ENCODE data around the gene PIK3C3. TPM values are rescaled to one million over a fixed set of nuclear protein-coding genes. Genes with fewer than 3 reads are reported as not detected.
"Not testable (repeated sequence)": the region's sequence is repeated elsewhere in the genome, so short reads cannot be mapped to it uniquely, and the experiment has no call there.

PIK3C3 gene
- total RNA-seq, 1 donor from 2014 or later = 17.5 TPM

GRCh38 chr18:41965634-41966255 is 10.7 kb downstream of the PIK3C3 start:
- no peak for ATAC-seq
- no peak for DNase-seq (ENCODE audit: low spot score)

GRCh38 chr18:41966943-41967342 is 11.9 kb downstream of the PIK3C3 start:
- no peak for ATAC-seq
- no peak for DNase-seq (ENCODE audit: low spot score)

GRCh38 chr18:41967680-41968079 is 12.6 kb downstream of the PIK3C3 start:
- ATAC-seq (no peak), DNase-seq (ENCODE audit: low spot score) (no peak)

GRCh38 chr18:41969881-41970280 is 14.8 kb downstream of the PIK3C3 start:
- no peak for ATAC-seq

GRCh38 chr18:41972067-41972925 is 17.3 kb downstream of the PIK3C3 start:
- no peak for DNase-seq (ENCODE audit: low spot score)

More at GRCh38 chr18:41969881-41970280, 14.8 kb downstream of the PIK3C3 start:
- no peak for DNase-seq (ENCODE audit: low spot score)

GRCh38 chr18:41973983-41974382 is 18.9 kb downstream of the PIK3C3 start:
- ATAC-seq = no peak
- no peak for DNase-seq (ENCODE audit: low spot score)

More at GRCh38 chr18:41972067-41972925, 17.3 kb downstream of the PIK3C3 start:
- no peak for ATAC-seq

GRCh38 chr18:41974796-41975201 is 19.8 kb downstream of the PIK3C3 start:
- ATAC-seq (no peak), DNase-seq (ENCODE audit: low spot score) (no peak)

- no peak for DNase-seq (ENCODE audit: low spot score)
- no peak for ATAC-seq
Observed at GRCh38 chr18:41975284-41975683, 20.2 kb downstream of the PIK3C3 start.

GRCh38 chr18:41977233-41977632 is 22.2 kb downstream of the PIK3C3 start:
- DNase-seq (ENCODE audit: low spot score) = no peak
- ATAC-seq = no peak

GRCh38 chr18:41982942-41983660 is 28.1 kb downstream of the PIK3C3 start:
- ATAC-seq = no peak
- DNase-seq (ENCODE audit: low spot score) = no peak

- no peak for DNase-seq (ENCODE audit: low spot score)
- ATAC-seq = no peak
Observed at GRCh38 chr18:41985914-41986313, 30.9 kb downstream of the PIK3C3 start.

GRCh38 chr18:41989508-41989907 is 34.5 kb downstream of the PIK3C3 start:
- no peak for ATAC-seq
- DNase-seq (ENCODE audit: low spot score) = no peak

GRCh38 chr18:41992066-41992465 is 37.0 kb downstream of the PIK3C3 start:
- no peak for DNase-seq (ENCODE audit: low spot score)
- ATAC-seq = no peak

- no peak for ATAC-seq
- no peak for DNase-seq (ENCODE audit: low spot score)
Observed at GRCh38 chr18:41992703-41993102, 37.7 kb downstream of the PIK3C3 start.

GRCh38 chr18:41993151-41993550 is 38.1 kb downstream of the PIK3C3 start:
- DNase-seq (ENCODE audit: low spot score) (no peak), ATAC-seq (no peak)

- ATAC-seq (no peak), DNase-seq (ENCODE audit: low spot score) (no peak)
Observed at GRCh38 chr18:41996020-41996419, 41.0 kb downstream of the PIK3C3 start.

- ATAC-seq (no peak), DNase-seq (ENCODE audit: low spot score) (no peak)
Observed at GRCh38 chr18:41999751-42000150, 44.7 kb downstream of the PIK3C3 start.

GRCh38 chr18:42001801-42002200 is 46.8 kb downstream of the PIK3C3 start:
- ATAC-seq (no peak), DNase-seq (ENCODE audit: low spot score) (no peak)

- DNase-seq (ENCODE audit: low spot score) (no peak), ATAC-seq (no peak)
Observed at GRCh38 chr18:42004653-42005052, 49.6 kb downstream of the PIK3C3 start.

- DNase-seq (ENCODE audit: low spot score) (no peak), ATAC-seq (no peak)
Observed at GRCh38 chr18:42005782-42006181, 50.7 kb downstream of the PIK3C3 start.

- not testable (repeated sequence) for DNase-seq (ENCODE audit: low spot score); ATAC-seq
Observed at GRCh38 chr18:42009457-42009856, 54.4 kb downstream of the PIK3C3 start.

GRCh38 chr18:42011053-42011452 is 56.0 kb downstream of the PIK3C3 start:
- ATAC-seq = no peak
- no peak for DNase-seq (ENCODE audit: low spot score)

Measured in left lobe of liver (tissue), 2 donors.